Measurements from ENCODE around the gene SORBS1.

- TF ChIP-seq, protein P1, sequence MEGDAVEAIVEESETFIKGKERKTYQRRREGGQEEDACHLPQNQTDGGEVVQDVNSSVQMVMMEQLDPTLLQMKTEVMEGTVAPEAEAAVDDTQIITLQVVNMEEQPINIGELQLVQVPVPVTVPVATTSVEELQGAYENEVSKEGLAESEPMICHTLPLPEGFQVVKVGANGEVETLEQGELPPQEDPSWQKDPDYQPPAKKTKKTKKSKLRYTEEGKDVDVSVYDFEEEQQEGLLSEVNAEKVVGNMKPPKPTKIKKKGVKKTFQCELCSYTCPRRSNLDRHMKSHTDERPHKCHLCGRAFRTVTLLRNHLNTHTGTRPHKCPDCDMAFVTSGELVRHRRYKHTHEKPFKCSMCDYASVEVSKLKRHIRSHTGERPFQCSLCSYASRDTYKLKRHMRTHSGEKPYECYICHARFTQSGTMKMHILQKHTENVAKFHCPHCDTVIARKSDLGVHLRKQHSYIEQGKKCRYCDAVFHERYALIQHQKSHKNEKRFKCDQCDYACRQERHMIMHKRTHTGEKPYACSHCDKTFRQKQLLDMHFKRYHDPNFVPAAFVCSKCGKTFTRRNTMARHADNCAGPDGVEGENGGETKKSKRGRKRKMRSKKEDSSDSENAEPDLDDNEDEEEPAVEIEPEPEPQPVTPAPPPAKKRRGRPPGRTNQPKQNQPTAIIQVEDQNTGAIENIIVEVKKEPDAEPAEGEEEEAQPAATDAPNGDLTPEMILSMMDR (IDR thresholded peaks at IDR 0.05), result no peak
- no peak for TF ChIP-seq POLR2A (IDR thresholded peaks at IDR 0.05)
These were observed 1.7 kb downstream of the SORBS1 start for GRCh38 chr10:95559471-95559870.
